Ovary (tissue), 3 donors: ENCODE results near the gene ELFN1.

Experiments used
- EP300 ChIP-seq: sonication (generic); formaldehyde crosslinking; IDR thresholded peaks from one replicate; pipeline ENCODE4 v1.6.1; 2017; ENCODE audit warnings: antibody characterized with exemption
- POLR2A ChIP-seq: fragments of 450-650 bp; IDR thresholded peaks from one replicate; pipeline ENCODE4 v1.6.1; 2017; ENCODE audit warnings: antibody characterized with exemption, mild to moderate bottlenecking, moderate library complexity
- TF ChIP-seq, protein P1 (sequence below), 3 donors: fragments of 450-650 bp in 2 of 3; fragments of 200-600 bp in 1 of 3; IDR thresholded peaks; one replicate each; pipeline versions ENCODE4 v1.5.1 to v1.8.0; 2016 to 2022; ENCODE audit warnings: antibody characterized with exemption in 3 of 3, mild to moderate bottlenecking in 1 of 3
- donor health status: DM: no; HTN: no; CAD: no.

DNA sequence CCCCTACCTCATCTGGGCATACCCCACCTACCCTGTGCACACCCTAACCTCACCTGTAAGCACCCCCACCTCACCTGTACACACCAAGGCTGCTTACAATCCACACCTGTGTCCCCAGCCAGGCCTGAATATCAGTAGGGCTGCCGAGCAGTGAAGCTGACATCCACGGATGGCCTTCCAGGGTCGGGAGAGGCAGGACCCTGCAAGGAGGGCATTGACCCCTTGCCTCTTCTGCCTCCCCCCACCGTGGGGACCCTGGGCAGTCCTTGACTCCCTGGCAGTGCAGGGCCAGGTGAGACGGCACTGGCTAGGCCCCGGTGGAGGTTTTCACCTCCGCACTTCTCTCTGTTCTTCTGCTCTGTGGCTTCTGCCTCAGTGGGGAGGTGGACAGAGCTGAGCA, 37.6 kb upstream of the ELFN1 start:
- TF ChIP-seq, protein P1, sequence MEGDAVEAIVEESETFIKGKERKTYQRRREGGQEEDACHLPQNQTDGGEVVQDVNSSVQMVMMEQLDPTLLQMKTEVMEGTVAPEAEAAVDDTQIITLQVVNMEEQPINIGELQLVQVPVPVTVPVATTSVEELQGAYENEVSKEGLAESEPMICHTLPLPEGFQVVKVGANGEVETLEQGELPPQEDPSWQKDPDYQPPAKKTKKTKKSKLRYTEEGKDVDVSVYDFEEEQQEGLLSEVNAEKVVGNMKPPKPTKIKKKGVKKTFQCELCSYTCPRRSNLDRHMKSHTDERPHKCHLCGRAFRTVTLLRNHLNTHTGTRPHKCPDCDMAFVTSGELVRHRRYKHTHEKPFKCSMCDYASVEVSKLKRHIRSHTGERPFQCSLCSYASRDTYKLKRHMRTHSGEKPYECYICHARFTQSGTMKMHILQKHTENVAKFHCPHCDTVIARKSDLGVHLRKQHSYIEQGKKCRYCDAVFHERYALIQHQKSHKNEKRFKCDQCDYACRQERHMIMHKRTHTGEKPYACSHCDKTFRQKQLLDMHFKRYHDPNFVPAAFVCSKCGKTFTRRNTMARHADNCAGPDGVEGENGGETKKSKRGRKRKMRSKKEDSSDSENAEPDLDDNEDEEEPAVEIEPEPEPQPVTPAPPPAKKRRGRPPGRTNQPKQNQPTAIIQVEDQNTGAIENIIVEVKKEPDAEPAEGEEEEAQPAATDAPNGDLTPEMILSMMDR (IDR thresholded peaks at IDR 0.05): no peak
- TF ChIP-seq EP300: no peak
- TF ChIP-seq POLR2A: no peak
